NB4 (cell line): ENCODE data around the gene RASA3.

Source experiments
- CTCF ChIP-seq: IDR thresholded peaks from one replicate; pipeline ENCODE4 v1.5.1; 2012; ENCODE audit warnings: low read depth, low read length
- MAX ChIP-seq: IDR thresholded peaks from 2 replicates; pipeline ENCODE4 v1.6.1; 2011; ENCODE audit warnings: low read depth, low read length
- POLR2A ChIP-seq: IDR thresholded peaks from 2 replicates; pipeline ENCODE4 v1.6.1; 2011; ENCODE audit warnings: mild to moderate bottlenecking; ENCODE audit not compliant: insufficient read length; ENCODE audit errors: extremely low read depth

GRCh38 chr13:113946409-113947181, 185.8 kb downstream of the RASA3 start:
- no peak for TF ChIP-seq CTCF
- no peak for TF ChIP-seq POLR2A
- TF ChIP-seq MAX = no peak
